OCI-M2 (cell line): Measurements from ENCODE around the gene SHB.

Experiments used
- DNase-seq: peaks from one replicate; lab custom pipeline; 2025; ENCODE audit not compliant: unreplicated experiment; lab: John Stamatoyannopoulos, UW

Gene SHB, protein sequence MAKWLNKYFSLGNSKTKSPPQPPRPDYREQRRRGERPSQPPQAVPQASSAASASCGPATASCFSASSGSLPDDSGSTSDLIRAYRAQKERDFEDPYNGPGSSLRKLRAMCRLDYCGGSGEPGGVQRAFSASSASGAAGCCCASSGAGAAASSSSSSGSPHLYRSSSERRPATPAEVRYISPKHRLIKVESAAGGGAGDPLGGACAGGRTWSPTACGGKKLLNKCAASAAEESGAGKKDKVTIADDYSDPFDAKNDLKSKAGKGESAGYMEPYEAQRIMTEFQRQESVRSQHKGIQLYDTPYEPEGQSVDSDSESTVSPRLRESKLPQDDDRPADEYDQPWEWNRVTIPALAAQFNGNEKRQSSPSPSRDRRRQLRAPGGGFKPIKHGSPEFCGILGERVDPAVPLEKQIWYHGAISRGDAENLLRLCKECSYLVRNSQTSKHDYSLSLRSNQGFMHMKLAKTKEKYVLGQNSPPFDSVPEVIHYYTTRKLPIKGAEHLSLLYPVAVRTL

GRCh38 chr9:38068701-38069628 lies at the start of gene SHB:
TSS of gene SHB (minus strand) at chr9:38069227. CDS start at chr9:38068645, 582 bp downstream.
- no peak for DNase-seq

- no peak for DNase-seq
Measured at GRCh38 chr9:38117651-38118050, 48.6 kb upstream of the SHB start.

DNA sequence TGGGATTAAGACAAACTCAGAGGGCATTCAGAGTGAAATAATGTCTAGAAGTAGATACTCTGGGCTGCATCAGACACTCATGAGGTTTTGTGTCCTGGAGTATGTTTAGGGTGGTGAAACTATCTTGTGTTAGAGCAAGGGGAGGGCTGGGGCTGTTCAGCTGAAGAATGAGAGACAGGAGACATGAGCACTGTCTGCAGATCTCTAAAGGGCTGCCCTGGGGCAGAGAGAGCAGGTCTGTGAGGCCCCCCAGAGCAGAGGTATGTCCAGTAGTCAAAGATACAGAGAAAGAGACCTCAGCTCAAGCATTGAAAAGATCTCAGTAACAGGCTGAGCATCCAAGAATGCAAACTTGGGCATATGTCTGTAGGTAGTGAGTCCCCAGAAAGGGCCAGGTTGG lies 45.9 kb upstream of the SHB start:
- no peak for DNase-seq

DNA sequence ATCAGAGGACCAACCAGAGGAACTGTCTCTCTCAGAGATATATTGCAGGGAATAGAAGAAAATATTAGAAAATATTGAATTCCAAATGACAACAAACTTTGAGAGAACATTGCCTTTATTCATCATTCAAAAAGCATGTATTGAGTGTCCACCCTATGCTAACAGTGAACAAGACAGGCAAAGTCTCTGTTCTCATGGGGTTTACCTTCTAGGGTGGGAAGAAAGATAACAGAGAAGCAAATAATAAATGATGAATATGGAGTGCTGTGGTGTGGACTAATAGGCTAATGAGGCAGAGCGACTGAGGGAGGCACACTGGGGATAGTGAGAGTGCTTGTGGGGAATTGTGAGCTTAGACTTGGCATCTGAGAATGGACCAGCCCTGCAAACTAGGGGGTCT lies 43.4 kb upstream of the SHB start:
- DNase-seq, result no peak

- no peak for DNase-seq
Measured at GRCh38 chr9:38112049-38112448, 43.0 kb upstream of the SHB start.

DNA sequence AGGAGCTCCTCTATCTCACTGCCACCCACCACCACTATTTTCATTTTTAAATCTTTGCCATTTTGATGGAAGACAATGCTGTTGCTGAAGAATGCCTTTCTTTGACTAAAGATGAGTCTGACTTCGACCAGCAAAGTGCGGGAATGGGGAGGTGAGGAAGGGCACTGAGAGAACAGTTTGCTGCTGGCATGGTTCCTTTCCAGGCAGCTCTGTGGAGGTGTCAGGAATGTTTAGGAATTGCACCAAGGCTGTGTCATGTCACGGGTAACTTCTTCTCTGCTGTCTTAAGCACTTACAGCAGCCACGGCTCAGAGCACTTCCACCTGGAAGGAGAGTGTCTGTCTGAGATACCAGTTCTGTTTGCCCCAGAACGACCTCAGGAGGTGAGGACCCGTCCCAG lies 41.4 kb upstream of the SHB start:
- DNase-seq, result no peak

GRCh38 chr9:38109601-38110000 lies 40.6 kb upstream of the SHB start:
- no peak for DNase-seq

GRCh38 chr9:38108326-38108725 lies 39.3 kb upstream of the SHB start:
- DNase-seq, result no peak

- no peak for DNase-seq
Measured at GRCh38 chr9:38107811-38108304, 38.8 kb upstream of the SHB start.

GRCh38 chr9:38107405-38107804 lies 38.4 kb upstream of the SHB start:
- no peak for DNase-seq

- no peak for DNase-seq
Measured at GRCh38 chr9:38106488-38106887, 37.5 kb upstream of the SHB start.

- DNase-seq, result no peak
Measured at GRCh38 chr9:38103340-38103739, 34.3 kb upstream of the SHB start.

- no peak for DNase-seq
Measured at GRCh38 chr9:38101423-38101822, 32.4 kb upstream of the SHB start.

DNA sequence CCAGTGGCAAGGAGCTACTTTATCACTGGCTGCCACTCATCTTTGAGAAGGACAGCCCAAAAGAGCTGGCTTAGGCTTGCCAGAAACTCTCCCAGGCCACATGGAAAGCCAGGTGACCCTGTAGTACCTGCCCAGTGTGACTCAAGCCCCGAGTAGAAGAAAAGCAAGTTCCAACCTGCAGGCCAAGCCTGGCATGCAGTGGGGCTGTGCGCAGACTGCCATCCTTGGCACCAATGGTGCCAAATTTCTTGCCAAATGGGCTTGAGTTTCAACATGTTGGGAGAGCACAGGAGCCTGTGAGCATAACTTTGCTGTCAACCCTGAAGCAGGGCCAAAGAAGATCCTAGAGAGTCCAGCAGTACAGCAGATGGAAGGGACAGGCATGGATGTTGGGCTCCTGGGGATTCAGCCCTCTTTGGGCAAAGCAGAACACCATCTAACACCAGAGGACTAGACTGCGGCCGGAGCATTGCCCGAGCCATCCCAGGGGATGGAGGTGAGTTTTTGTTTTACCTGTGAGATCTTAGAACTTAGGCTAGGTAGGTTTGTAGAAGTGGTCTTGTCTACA lies 27.3 kb upstream of the SHB start:
- no peak for DNase-seq

GRCh38 chr9:38094165-38094564 lies 25.1 kb upstream of the SHB start:
- DNase-seq, result no peak

DNA sequence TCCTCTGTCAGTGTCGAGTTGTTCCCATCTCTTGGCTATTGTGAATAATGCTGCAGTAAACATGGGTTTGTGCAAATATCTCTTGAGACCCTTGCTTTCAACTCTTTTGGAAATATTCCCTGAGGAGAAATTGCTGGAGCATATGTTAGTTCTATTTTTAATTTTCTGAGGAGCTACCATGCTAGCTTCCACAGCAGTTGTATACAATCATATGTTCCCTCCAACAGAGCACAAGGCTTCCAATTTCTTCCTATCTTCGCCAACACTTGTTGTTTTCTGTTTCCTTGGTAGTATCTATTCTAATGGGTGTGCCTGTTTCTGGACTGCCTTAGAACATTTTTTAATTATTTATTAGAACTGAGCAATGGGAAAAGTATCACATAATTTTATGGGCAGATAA lies 23.6 kb upstream of the SHB start:
- DNase-seq, result no peak

DNA sequence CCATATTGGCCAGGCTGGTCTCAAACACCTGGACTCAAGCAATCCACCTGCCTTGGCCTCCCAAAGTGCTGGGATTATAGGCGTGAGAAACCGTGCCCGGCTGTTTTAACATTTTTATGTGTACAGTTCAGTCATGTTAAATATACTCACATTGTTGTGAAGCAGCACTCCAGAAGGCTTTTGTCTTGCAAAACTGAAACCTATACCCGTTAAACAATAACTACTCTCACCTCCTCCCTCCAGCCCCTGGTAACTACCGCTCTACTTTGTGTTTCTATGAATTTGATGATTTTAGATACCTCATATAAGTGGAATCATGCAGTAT lies 23.1 kb upstream of the SHB start:
- DNase-seq, result no peak

DNA sequence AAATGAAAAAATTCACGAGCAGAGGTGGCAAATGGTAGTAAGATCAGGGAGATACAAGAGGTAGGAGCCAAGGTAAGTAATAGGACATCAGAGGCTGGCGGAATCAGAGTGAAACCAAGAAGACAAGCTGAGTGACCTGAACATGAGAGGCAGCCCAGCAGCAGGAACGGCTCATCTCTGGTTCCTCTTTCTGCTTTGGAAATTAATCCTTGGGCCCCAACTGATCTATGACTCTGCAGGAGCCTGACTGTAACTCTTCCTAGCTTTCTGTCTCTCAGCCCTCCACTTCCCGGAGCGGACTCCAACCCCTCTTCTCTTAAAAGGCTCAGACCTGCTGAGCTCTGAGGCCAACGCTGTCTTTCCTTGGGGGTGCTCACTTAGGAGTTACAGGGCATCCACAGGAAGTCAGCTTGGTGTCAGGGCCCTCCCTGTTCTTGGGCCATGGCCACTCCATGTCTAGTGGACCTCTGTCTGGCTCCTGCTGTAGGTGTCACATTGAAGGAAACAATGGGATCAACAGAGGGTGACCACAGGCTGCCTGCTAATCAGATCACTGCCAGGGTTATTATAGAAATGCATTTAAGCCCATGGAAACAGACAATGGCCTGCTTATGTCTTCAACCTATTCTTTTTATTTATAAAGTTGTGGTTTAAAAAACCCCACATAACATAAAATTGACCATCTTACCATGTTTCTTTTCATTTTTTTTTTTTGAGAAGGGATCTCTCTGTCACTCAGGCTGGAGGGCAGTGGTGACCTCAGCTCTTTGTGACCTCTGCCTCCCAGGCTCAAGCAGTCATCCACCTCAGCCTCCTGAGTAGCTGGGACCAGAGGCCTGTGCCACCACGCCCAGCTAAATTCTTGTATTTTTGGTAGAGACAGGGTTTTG lies 22.5 kb upstream of the SHB start:
- DNase-seq, result no peak

- no peak for DNase-seq
Measured at GRCh38 chr9:38090170-38090569, 21.1 kb upstream of the SHB start.

DNA sequence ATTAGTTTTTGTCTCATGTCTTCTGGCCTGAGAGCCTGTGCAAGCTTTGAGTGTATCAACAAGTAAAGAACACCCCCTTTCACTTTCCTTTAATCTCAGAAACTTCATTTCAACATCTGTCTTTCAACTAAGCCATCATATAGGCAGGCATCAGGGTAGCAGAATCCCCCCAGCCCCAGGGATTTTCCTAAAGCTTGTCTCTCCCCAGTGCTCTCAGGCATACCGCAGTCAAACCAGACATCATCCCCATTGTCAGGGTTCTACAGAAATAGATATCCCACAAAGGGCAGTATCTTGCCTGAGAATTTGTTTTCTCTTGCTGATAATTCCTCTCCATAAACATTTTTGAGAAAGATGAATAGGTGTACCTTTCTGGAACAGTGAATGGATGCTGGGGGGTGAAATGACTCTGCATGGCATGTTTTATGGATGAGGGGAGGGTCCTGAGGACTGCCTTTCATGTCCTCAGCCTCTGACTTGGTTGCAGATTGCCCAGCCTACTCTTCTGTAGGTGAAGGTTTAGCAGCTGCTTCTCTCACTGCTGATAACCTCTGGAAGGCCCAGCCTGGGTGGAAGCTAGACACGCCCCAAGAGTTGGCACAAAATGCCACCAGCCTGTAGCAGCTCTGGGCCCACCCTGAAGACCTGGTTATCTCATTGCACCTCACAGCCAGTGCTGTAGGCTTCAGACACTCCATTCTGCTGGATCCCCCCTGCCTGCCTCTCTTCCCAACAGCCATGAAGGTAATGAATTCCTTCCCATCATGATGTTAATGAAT lies 20.5 kb upstream of the SHB start:
- no peak for DNase-seq
